ENCODE measurements around the gene TSPAN18.

TSPAN18 gene

GRCh38 chr11:44910591-44910990, 183.8 kb downstream of the TSPAN18 start:
- DNase-seq (ENCODE audit: low spot score), result no peak
- in situ Hi-C loops (cut with MboI; ENCODE audit: low pct_unique_long_range_greater_than_20kb, low sequenced_read_pairs, unreplicated experiment), result no loop called here

GRCh38 chr11:44911029-44911814, 184.5 kb downstream of the TSPAN18 start:
- in situ Hi-C loops (cut with MboI; ENCODE audit: low pct_unique_long_range_greater_than_20kb, low sequenced_read_pairs, unreplicated experiment), result no loop called here
- peak; percentile 72 for TF ChIP-seq CTCF (IDR thresholded peaks at IDR 0.05; ENCODE audit: extremely low read depth, insufficient read depth, missing control alignments)
- DNase-seq (ENCODE audit: low spot score), result peak; percentile 86

More at GRCh38 chr11:44910591-44910990, 183.8 kb downstream of the TSPAN18 start:
- TF ChIP-seq CTCF (IDR thresholded peaks at IDR 0.05; ENCODE audit: extremely low read depth, insufficient read depth, missing control alignments), result no peak

GRCh38 chr11:44912270-44912987, 185.7 kb downstream of the TSPAN18 start:
- in situ Hi-C loops (cut with MboI; ENCODE audit: low pct_unique_long_range_greater_than_20kb, low sequenced_read_pairs, unreplicated experiment), result no loop called here
- no peak for DNase-seq (ENCODE audit: low spot score)
- TF ChIP-seq CTCF (IDR thresholded peaks at IDR 0.05; ENCODE audit: extremely low read depth, insufficient read depth, missing control alignments), result no peak

- no peak for DNase-seq (ENCODE audit: low spot score)
- TF ChIP-seq CTCF (IDR thresholded peaks at IDR 0.05; ENCODE audit: extremely low read depth, insufficient read depth, missing control alignments), result no peak
- in situ Hi-C loops (cut with MboI; ENCODE audit: low pct_unique_long_range_greater_than_20kb, low sequenced_read_pairs, unreplicated experiment), result no loop called here
Measured at GRCh38 chr11:44913502-44913901, 186.7 kb downstream of the TSPAN18 start.

- no peak for TF ChIP-seq CTCF (IDR thresholded peaks at IDR 0.05; ENCODE audit: extremely low read depth, insufficient read depth, missing control alignments)
- no peak for DNase-seq (ENCODE audit: low spot score)
- in situ Hi-C loops (cut with MboI; ENCODE audit: low pct_unique_long_range_greater_than_20kb, low sequenced_read_pairs, unreplicated experiment), result no loop called here
Measured at GRCh38 chr11:44914105-44914504, 187.3 kb downstream of the TSPAN18 start.

- in situ Hi-C loops (cut with MboI; ENCODE audit: low pct_unique_long_range_greater_than_20kb, low sequenced_read_pairs, unreplicated experiment), result no loop called here
- no peak for DNase-seq (ENCODE audit: low spot score)
- no peak for TF ChIP-seq CTCF (IDR thresholded peaks at IDR 0.05; ENCODE audit: extremely low read depth, insufficient read depth, missing control alignments)
Measured at GRCh38 chr11:44915004-44915403, 188.2 kb downstream of the TSPAN18 start.

All from GM13977 (cell line).